WI38 (cell line): ENCODE measurements around the gene HMCN1.

ENCODE experiments used
- H3K4me3 ChIP-seq: 2 replicates; pipeline ENCODE4 v1.5.1; 2011; ENCODE audit warnings: low read depth, mild to moderate bottlenecking, control low read depth, low read length
- TF ChIP-seq, protein P1 (sequence below): IDR thresholded peaks from 2 replicates; pipeline ENCODE4 v1.5.1; 2012; ENCODE audit warnings: low read depth, mild to moderate bottlenecking, control low read depth, low read length

Gene HMCN1

GRCh38 chr1:185846672-185847444, 112.7 kb downstream of the HMCN1 start:
- TF ChIP-seq, protein P1, sequence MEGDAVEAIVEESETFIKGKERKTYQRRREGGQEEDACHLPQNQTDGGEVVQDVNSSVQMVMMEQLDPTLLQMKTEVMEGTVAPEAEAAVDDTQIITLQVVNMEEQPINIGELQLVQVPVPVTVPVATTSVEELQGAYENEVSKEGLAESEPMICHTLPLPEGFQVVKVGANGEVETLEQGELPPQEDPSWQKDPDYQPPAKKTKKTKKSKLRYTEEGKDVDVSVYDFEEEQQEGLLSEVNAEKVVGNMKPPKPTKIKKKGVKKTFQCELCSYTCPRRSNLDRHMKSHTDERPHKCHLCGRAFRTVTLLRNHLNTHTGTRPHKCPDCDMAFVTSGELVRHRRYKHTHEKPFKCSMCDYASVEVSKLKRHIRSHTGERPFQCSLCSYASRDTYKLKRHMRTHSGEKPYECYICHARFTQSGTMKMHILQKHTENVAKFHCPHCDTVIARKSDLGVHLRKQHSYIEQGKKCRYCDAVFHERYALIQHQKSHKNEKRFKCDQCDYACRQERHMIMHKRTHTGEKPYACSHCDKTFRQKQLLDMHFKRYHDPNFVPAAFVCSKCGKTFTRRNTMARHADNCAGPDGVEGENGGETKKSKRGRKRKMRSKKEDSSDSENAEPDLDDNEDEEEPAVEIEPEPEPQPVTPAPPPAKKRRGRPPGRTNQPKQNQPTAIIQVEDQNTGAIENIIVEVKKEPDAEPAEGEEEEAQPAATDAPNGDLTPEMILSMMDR, result no peak
- no peak overlapping the region for H3K4me3 ChIP-seq

GRCh38 chr1:185849014-185849413, 114.8 kb downstream of the HMCN1 start:
- no peak overlapping the region for H3K4me3 ChIP-seq
- TF ChIP-seq, protein P1, result no peak

GRCh38 chr1:185850366-185850765, 116.2 kb downstream of the HMCN1 start:
- TF ChIP-seq, protein P1, result no peak
- no peak overlapping the region for H3K4me3 ChIP-seq

GRCh38 chr1:185853739-185854138, 119.5 kb downstream of the HMCN1 start:
- no peak overlapping the region for H3K4me3 ChIP-seq
- TF ChIP-seq, protein P1, result no peak

- H3K4me3 ChIP-seq, result no peak overlapping the region
- TF ChIP-seq, protein P1, result no peak
These were observed 122.3 kb downstream of the HMCN1 start for GRCh38 chr1:185856482-185856881.

DNA sequence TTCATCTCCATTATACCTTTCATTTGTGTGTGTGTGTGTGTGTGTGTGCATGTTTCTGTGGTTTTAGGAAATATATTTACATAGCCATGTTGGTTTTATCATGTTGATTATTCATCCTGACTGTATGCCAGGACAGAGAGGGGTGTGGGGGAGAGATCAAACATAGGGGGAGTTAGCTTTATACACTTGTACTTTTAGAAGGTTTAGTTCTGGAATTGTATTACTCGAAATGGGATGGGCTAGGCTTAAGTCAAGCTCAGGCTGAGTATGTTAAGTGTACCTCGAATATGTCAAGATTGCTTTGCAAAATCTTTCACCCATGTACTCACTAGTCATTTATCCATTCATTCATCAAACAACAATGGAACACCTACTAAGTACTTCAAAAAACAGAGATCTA, 123.3 kb downstream of the HMCN1 start:
- no peak overlapping the region for H3K4me3 ChIP-seq

GRCh38 chr1:185860311-185860710, 126.1 kb downstream of the HMCN1 start:
- no peak overlapping the region for H3K4me3 ChIP-seq
- TF ChIP-seq, protein P1, result no peak

More for the DNA sequence above, 123.3 kb downstream of the HMCN1 start:
- TF ChIP-seq, protein P1, result no peak
